NOMO-1 treated with dmso at 0.1 percent for 144 hours (cell line): ENCODE results near the gene SAMD8.
"Not testable (repeated sequence)": the region's sequence is repeated elsewhere in the genome, so short reads cannot be mapped to it uniquely, and the experiment has no call there.

Experiments
- DNase-seq: peaks from one replicate; lab custom pipeline; 2025; ENCODE audit not compliant: unreplicated experiment; lab: John Stamatoyannopoulos, UW

Gene SAMD8

GRCh38 chr10:75191821-75192568 lies 80.5 kb downstream of the SAMD8 start:
- peak; percentile 32 for DNase-seq

GRCh38 chr10:75194625-75195024 lies 83.2 kb downstream of the SAMD8 start:
- not testable (repeated sequence) for DNase-seq

GRCh38 chr10:75195035-75195763 lies 83.7 kb downstream of the SAMD8 start:
- no peak for DNase-seq

- DNase-seq = no peak
These were observed 85.6 kb downstream of the SAMD8 start for GRCh38 chr10:75197066-75197465.

GRCh38 chr10:75197906-75198305 lies 86.5 kb downstream of the SAMD8 start:
- no peak for DNase-seq

- not testable (repeated sequence) for DNase-seq
These were observed 88.5 kb downstream of the SAMD8 start for GRCh38 chr10:75199949-75200348.

GRCh38 chr10:75201793-75202307 lies 90.4 kb downstream of the SAMD8 start:
- DNase-seq = no peak

- DNase-seq = no peak
These were observed 91.0 kb downstream of the SAMD8 start for GRCh38 chr10:75202321-75203045.

- DNase-seq = not testable (repeated sequence)
These were observed 91.7 kb downstream of the SAMD8 start for GRCh38 chr10:75203046-75203620.

GRCh38 chr10:75203724-75204123 lies 92.3 kb downstream of the SAMD8 start:
- no peak for DNase-seq

GRCh38 chr10:75205908-75206307 lies 94.5 kb downstream of the SAMD8 start:
- no peak for DNase-seq

- not testable (repeated sequence) for DNase-seq
These were observed 95.2 kb downstream of the SAMD8 start for GRCh38 chr10:75206638-75207037.

GRCh38 chr10:75207079-75207856 lies 95.8 kb downstream of the SAMD8 start:
- no peak for DNase-seq

GRCh38 chr10:75207857-75208144 lies 96.3 kb downstream of the SAMD8 start:
- DNase-seq = no peak

- DNase-seq = no peak
These were observed 96.7 kb downstream of the SAMD8 start for GRCh38 chr10:75208181-75208580.

GRCh38 chr10:75209086-75209920 lies 97.8 kb downstream of the SAMD8 start:
- DNase-seq = no peak

- DNase-seq = peak; percentile 61
These were observed 98.4 kb downstream of the SAMD8 start for GRCh38 chr10:75209921-75210281.

GRCh38 chr10:75210282-75211006 lies 99.0 kb downstream of the SAMD8 start, which contains the start of gene VDAC2:
VDAC2 (plus strand) TSS chr10:75210796; CDS start chr10:75211159, 363 bp downstream.
- DNase-seq = peak; percentile 85
